Measurements from ENCODE around the gene BRF1.
A peak's percentile ranks its signal among the peaks of the same experiment; 100 is the strongest.

BRF1 gene

DNA sequence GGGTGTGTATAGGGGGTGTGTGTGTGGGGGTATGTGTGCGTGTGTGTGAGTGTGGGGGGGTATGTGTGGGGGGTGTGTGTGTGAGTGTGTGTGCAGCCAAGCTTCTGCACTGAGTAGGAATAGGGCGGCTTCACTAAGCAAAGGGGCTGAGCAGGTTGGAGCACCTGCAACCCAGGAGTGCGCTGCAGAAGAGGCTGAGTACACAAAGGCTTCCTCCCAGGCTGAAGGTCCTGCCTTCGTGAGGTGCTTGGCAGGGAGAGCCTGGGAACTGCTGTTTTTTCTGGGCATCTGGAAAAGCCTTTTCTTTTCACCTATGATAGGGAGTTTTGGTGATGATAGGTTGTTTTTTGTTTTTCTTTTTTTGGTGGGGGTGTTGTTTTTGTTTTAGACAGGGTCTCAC, 113.7 kb downstream of the BRF1 start:
- H3K9me3 Mint-ChIP-seq, result peaks cover 5% of the 10 kb centered on the region
- H3K27ac Mint-ChIP-seq, result no peak overlapping the region
- no peaks in the 10 kb centered on the region for H3K36me3 Mint-ChIP-seq (ENCODE audit: low read depth)
- H3K27me3 Mint-ChIP-seq (ENCODE audit: low read depth), result peaks cover 13% of the 10 kb centered on the region
- TF ChIP-seq, protein P1, sequence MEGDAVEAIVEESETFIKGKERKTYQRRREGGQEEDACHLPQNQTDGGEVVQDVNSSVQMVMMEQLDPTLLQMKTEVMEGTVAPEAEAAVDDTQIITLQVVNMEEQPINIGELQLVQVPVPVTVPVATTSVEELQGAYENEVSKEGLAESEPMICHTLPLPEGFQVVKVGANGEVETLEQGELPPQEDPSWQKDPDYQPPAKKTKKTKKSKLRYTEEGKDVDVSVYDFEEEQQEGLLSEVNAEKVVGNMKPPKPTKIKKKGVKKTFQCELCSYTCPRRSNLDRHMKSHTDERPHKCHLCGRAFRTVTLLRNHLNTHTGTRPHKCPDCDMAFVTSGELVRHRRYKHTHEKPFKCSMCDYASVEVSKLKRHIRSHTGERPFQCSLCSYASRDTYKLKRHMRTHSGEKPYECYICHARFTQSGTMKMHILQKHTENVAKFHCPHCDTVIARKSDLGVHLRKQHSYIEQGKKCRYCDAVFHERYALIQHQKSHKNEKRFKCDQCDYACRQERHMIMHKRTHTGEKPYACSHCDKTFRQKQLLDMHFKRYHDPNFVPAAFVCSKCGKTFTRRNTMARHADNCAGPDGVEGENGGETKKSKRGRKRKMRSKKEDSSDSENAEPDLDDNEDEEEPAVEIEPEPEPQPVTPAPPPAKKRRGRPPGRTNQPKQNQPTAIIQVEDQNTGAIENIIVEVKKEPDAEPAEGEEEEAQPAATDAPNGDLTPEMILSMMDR (IDR thresholded peaks at IDR 0.05; ENCODE audit: unreplicated experiment in 3 of 3), result no peak
- H3K4me1 Mint-ChIP-seq, result peaks cover 8% of the 10 kb centered on the region
- no peak overlapping the region for H3K4me3 Mint-ChIP-seq

DNA sequence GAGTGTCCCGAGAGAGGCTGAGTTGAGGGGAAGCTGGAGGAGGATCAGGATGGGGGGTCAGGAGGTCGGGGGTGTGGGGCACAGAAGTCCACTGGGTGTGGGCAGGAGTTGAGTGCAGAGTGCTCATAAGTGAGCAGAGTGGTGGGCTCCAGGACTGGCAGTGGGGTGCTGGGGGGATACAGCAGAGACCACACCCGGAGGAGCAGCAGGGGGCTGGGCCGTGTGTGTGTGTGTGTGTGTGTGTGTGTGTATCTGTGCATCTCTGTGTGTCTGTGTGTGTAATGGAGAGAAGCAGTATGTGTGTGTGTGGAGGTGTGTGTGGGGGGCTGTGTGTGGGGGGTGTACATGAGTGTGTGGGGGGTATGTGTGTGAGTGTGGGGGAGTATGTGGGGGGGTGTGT, 114.8 kb downstream of the BRF1 start:
- Mint-ChIP-seq H3K4me1 (peaks cover 9% of the 10 kb centered on the region), H3K4me3 (no peak overlapping the region), H3K27me3 (ENCODE audit: low read depth) (peaks cover 16% of the 10 kb centered on the region), H3K9me3 (peaks cover 5% of the 10 kb centered on the region), H3K36me3 (ENCODE audit: low read depth) (no peaks in the 10 kb centered on the region), H3K27ac (no peak overlapping the region)
- TF ChIP-seq, protein P1 (IDR thresholded peaks at IDR 0.05; ENCODE audit: unreplicated experiment in 3 of 3), result no peak

DNA sequence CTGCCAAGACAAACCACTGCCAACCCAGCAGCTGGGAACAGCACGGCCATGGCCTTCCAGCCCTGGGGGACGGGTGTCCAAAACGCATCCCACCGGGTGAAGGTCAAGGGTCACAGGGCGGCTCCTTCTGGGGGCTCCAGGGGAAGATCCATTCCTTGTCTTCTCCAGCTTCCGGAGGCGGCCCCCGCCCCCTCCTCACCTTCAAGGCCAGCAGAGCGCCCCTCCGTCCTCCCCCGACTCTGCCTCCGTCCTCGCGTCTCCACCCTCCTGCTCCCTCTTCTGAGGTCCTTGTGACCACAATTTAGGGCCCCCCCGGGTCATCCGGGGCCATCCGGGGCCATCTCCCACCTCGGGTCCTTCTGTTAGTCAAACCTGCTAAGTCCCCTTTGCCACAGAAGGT, 115.8 kb downstream of the BRF1 start:
- peaks cover 9% of the 10 kb centered on the region for H3K4me1 Mint-ChIP-seq
- TF ChIP-seq, protein P1 (IDR thresholded peaks at IDR 0.05; ENCODE audit: unreplicated experiment in 3 of 3), result no peak
- H3K9me3 Mint-ChIP-seq, result peaks cover 5% of the 10 kb centered on the region
- no peak overlapping the region for H3K27ac Mint-ChIP-seq
- no peaks in the 10 kb centered on the region for H3K36me3 Mint-ChIP-seq (ENCODE audit: low read depth)
- H3K4me3 Mint-ChIP-seq, result no peak overlapping the region
- peaks cover 15% of the 10 kb centered on the region for H3K27me3 Mint-ChIP-seq (ENCODE audit: low read depth)

DNA sequence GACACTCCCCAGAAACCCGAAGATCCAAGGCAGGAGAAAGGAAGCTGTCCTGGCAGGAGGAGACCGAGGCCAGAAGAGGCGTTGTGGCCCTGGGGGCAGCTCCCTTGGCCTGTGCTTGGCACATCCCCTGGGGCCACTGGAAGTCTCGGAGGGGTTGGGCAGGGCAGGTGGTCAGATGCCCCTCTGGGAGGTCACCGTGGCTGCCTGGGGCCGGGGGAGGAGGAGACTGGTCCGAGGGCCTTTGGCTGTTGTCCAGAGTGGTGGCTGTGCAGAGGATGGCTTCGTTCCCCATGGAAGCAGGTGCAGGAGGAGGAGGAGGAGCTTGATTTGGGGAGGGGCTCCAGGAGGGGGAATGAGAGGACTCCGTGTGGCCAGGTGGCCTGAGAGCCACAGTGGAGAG, 116.3 kb downstream of the BRF1 start:
- no peak overlapping the region for H3K4me3 Mint-ChIP-seq
- no peaks in the 10 kb centered on the region for H3K36me3 Mint-ChIP-seq (ENCODE audit: low read depth)
- no peak overlapping the region for H3K27ac Mint-ChIP-seq
- H3K27me3 Mint-ChIP-seq (ENCODE audit: low read depth), result peaks cover 11% of the 10 kb centered on the region
- TF ChIP-seq, protein P1 (IDR thresholded peaks at IDR 0.05; ENCODE audit: unreplicated experiment in 3 of 3), result no peak
- H3K9me3 Mint-ChIP-seq, result peaks cover 5% of the 10 kb centered on the region
- H3K4me1 Mint-ChIP-seq, result peaks cover 9% of the 10 kb centered on the region

DNA sequence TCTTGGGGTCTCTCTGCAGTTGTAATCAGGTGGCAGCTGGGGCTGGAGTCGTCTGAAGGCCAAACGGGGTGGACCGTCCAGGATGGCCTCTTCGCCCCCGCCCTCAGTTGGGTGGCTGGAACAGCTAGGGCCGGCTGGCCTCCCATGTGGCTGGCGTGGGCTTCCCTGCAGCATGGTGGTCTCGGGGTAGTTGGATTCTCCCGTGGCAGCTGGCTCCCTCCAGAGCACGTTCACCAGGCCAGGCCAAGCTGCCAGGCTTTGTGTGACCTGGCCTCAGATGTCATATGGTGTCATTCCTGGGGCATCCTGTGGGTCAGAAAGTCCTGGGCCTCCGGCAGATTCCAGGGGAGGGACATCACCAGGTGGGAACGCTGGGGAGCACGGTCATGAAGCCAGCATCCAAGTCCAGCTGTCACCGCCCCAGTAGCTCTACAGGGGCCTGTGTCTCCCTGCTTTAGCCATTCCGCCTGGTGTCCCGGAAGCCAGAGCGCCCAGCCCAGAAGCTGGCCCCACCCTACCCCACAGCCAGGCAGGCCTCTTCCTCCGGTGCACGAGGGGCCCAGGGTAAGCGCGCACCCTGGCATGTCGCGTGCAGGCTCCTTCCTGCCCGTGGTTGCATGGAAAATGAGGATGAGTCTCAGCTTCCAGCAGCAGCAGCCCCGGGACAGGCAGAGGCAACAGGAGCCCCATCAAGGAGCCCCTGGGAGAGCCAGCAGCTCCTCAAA, 118.3 kb downstream of the BRF1 start:
- peak overlapping the region in 1 of 3 experiments; percentile 39 for H3K27ac Mint-ChIP-seq
- TF ChIP-seq, protein P1 (IDR thresholded peaks at IDR 0.05; ENCODE audit: unreplicated experiment in 3 of 3), result no peak
- peaks cover 2% of the 10 kb centered on the region for H3K9me3 Mint-ChIP-seq
- peaks cover 9% of the 10 kb centered on the region for H3K4me1 Mint-ChIP-seq
- H3K36me3 Mint-ChIP-seq (ENCODE audit: low read depth), result no peaks in the 10 kb centered on the region
- peaks cover 11% of the 10 kb centered on the region for H3K27me3 Mint-ChIP-seq (ENCODE audit: low read depth)
- peak overlapping the region; percentile 72 to 84 (median 81) for H3K4me3 Mint-ChIP-seq
